Endothelial cell of umbilical vein (primary cell): ENCODE results near the gene TOP1. TPM values are rescaled to one million over a fixed set of nuclear protein-coding genes. Genes with fewer than 3 reads are reported as not detected.
A peak's percentile ranks its signal among the peaks of the same experiment; 100 is the strongest.
"Not testable (repeated sequence)": the region's sequence is repeated elsewhere in the genome, so short reads cannot be mapped to it uniquely, and the experiment has no call there.

Experiments used
- BruUV-seq: library from RNA; stranded (reverse); fragments of 400-500 nt; replicated peaks from 2 replicates; lab custom pipeline; 2021; lab: Mats Ljungman, UMichigan
- CTCF ChIA-PET: fragments of 300-600, 350-600 bp; sonication (Branson Sonifier 250); formaldehyde crosslinking; loops from one replicate; lab custom pipeline; 2021; ENCODE audit warnings: antibody characterized with exemption, inconsistent platforms; lab: Charles Lee
- POLR2A ChIA-PET: fragments of 300-600, 350-600 bp; sonication (Branson Sonifier 250); formaldehyde crosslinking; loops from one replicate; lab custom pipeline; 2021; ENCODE audit warnings: antibody characterized with exemption, inconsistent platforms; lab: Charles Lee
- DNase-seq: peaks from one replicate; pipeline ENCODE4 v3.0.0-alpha.2; 2011; ENCODE audit warnings: low read depth, low spot score
- FAIRE-seq: peaks from 2 replicates; lab custom pipeline; 2011; peaks lifted over from hg19 to GRCh38; lab: Jason Lieb, UNC
- H2AFZ ChIP-seq: 2 replicates; pipeline ENCODE4 v1.6.0; 2012; ENCODE audit warnings: low read depth, low read length, control low read depth, inconsistent platforms
- H3K27ac ChIP-seq: 2 replicates; pipeline ENCODE4 v1.5.1; 2011; ENCODE audit warnings: low read depth, mild to moderate bottlenecking, control low read depth, low read length, moderate library complexity; ENCODE audit not compliant: insufficient read depth
- H3K27me3 ChIP-seq, 2 experiments: 2 replicates each; pipeline versions ENCODE4 v1.6.0 to v1.6.1; 2011; ENCODE audit warnings: low read length in 2 of 2, mixed read lengths in 1 of 2; ENCODE audit not compliant: control insufficient read depth in 2 of 2, insufficient read depth in 2 of 2
- H3K36me3 ChIP-seq, 2 experiments: 2 replicates in 1 of 2; 3 replicates in 1 of 2; pipeline ENCODE4 v1.5.1; 2011; ENCODE audit warnings: low read length in 2 of 2, mild to moderate bottlenecking in 1 of 2, moderate library complexity in 1 of 2; ENCODE audit not compliant: control insufficient read depth in 2 of 2, insufficient read depth in 2 of 2; ENCODE audit errors: extremely low read depth in 1 of 2
- H3K4me1 ChIP-seq: 3 replicates; pipeline ENCODE4 v1.5.1; 2011; ENCODE audit warnings: mild to moderate bottlenecking, low read length; ENCODE audit not compliant: control insufficient read depth, insufficient read depth; ENCODE audit errors: extremely low read depth
- H3K4me2 ChIP-seq: 2 replicates; pipeline ENCODE4 v1.6.1; 2011; ENCODE audit warnings: low read length, control low read depth, mixed read lengths; ENCODE audit not compliant: insufficient read depth
- H3K4me3 ChIP-seq, 3 experiments: fragments of 200-600 bp in 1 of 3; sonication (generic), shearing (Covaris generic) in 1 of 3; replicated peaks in 1 of 3; 2 replicates each; pipeline ENCODE4 v1.5.1; 2011 to 2016; ENCODE audit warnings: control low read depth in 3 of 3, low read length in 3 of 3, mild to moderate bottlenecking in 2 of 3, inconsistent platforms in 1 of 3, low read depth in 1 of 3, moderate library complexity in 1 of 3; ENCODE audit not compliant: insufficient read depth in 1 of 3
- H3K79me2 ChIP-seq: 2 replicates; pipeline ENCODE4 v1.6.0; 2012; ENCODE audit warnings: low read length, inconsistent platforms; ENCODE audit not compliant: control insufficient read depth, insufficient read depth
- H3K9ac ChIP-seq: replicated peaks from 2 replicates; pipeline ENCODE3; 2011; ENCODE audit warnings: low read length, control low read depth; ENCODE audit not compliant: insufficient read depth; ENCODE audit errors: extremely low read depth
- H3K9me1 ChIP-seq: replicated peaks from 3 replicates; pipeline ENCODE4 v1.6.0; 2011; ENCODE audit warnings: mild to moderate bottlenecking, low read length; ENCODE audit not compliant: control insufficient read depth, insufficient read depth; ENCODE audit errors: extremely low read depth
- H3K9me3 ChIP-seq: replicated peaks from 2 replicates; pipeline ENCODE4 v1.5.1; 2012; ENCODE audit warnings: low read length, inconsistent platforms; ENCODE audit not compliant: control insufficient read depth, insufficient read depth
- H4K20me1 ChIP-seq: replicated peaks from 2 replicates; pipeline ENCODE3; 2011; ENCODE audit warnings: mild to moderate bottlenecking, low read length; ENCODE audit not compliant: control insufficient read depth, insufficient read depth; ENCODE audit errors: extremely low read depth
- CTCF ChIP-seq, 2 donors: IDR thresholded peaks; 1 replicate in 1 of 2; 2 replicates in 1 of 2; pipeline ENCODE4 v1.5.1; 2011; ENCODE audit warnings: low read length in 2 of 2, mild to moderate bottlenecking in 2 of 2, moderate library complexity in 2 of 2, control low read depth in 1 of 2, inconsistent platforms in 1 of 2, low read depth in 1 of 2; ENCODE audit not compliant: insufficient read depth in 1 of 2; ENCODE audit errors: extremely low read depth in 1 of 2
- EZH2 ChIP-seq: IDR thresholded peaks from 2 replicates; pipeline ENCODE4 v1.6.1; 2012; ENCODE audit warnings: borderline replicate concordance, low read depth, mild to moderate bottlenecking, moderate library complexity, low read length, inconsistent platforms; ENCODE audit not compliant: severe bottlenecking
- FOS ChIP-seq: IDR thresholded peaks from 2 replicates; pipeline ENCODE4 v1.6.1; 2011; ENCODE audit warnings: mild to moderate bottlenecking, low read length, moderate library complexity, borderline replicate concordance; ENCODE audit not compliant: insufficient read depth
- GATA2 ChIP-seq: IDR thresholded peaks from 2 replicates; pipeline ENCODE4 v1.7.0; 2011; ENCODE audit warnings: low read depth, mild to moderate bottlenecking, moderate library complexity, mixed read lengths, low read length; ENCODE audit not compliant: insufficient read length, insufficient read depth
- JUN ChIP-seq: IDR thresholded peaks from 2 replicates; pipeline ENCODE4 v1.6.1; 2011; ENCODE audit warnings: borderline replicate concordance, low read depth; ENCODE audit not compliant: insufficient read length, insufficient read depth
- MAX ChIP-seq: IDR thresholded peaks from 2 replicates; pipeline ENCODE4 v1.6.1; 2011; ENCODE audit not compliant: insufficient read depth, insufficient read length
- MYC ChIP-seq: IDR thresholded peaks from one replicate; pipeline ENCODE4 v1.6.1; 2011; ENCODE audit warnings: mild to moderate bottlenecking, low read depth, low read length
- POLR2A ChIP-seq: IDR thresholded peaks from 2 replicates; pipeline ENCODE4 v1.6.1; 2012; ENCODE audit warnings: low read depth, mild to moderate bottlenecking, control low read depth, low read length
- POLR2AphosphoS5 ChIP-seq: IDR thresholded peaks from 2 replicates; pipeline ENCODE4 v1.6.1; 2012; ENCODE audit warnings: low read depth, mild to moderate bottlenecking, control low read depth, low read length, moderate library complexity; ENCODE audit not compliant: insufficient read depth
- dilution Hi-C: fragments of 300-500 bp; cut with MboI; formaldehyde crosslinking; loops from one replicate; pipeline ENCODE4 v1.15.0; 2019; ENCODE audit warnings: low sequenced_read_pairs; ENCODE audit not compliant: extremely low pct_ligation_motif_present
- intact Hi-C: fragments of 100-400 bp; cut with micrococcal nuclease; formaldehyde crosslinking; loops from one replicate; pipeline ENCODE4 v1.10.0; 2022
- polyA plus RNA-seq, 4 experiments: library from polyadenylated mRNA; depleted of rRNA in 3 of 4; stranded (reverse) in 3 of 4; unstranded in 1 of 4; fragments of >200 nt; gene quantifications; 2 replicates each; pipeline versions ENCODE4 v1.2.1 to v1.2.3, GENCODE V29; 2011 to 2012; ENCODE audit warnings: missing spikeins in 1 of 4
- total RNA-seq: library from RNA; stranded (reverse); gene quantifications from 2 replicates; pipeline ENCODE4 v1.2.3, GENCODE V29; 2021

TOP1 gene
- total and polyA plus RNA-seq, 2 donors (not counting 3 experiments of a cell fraction or from before 2014, with no cell fraction given) = 7.0 to 77.4 TPM

DNA sequence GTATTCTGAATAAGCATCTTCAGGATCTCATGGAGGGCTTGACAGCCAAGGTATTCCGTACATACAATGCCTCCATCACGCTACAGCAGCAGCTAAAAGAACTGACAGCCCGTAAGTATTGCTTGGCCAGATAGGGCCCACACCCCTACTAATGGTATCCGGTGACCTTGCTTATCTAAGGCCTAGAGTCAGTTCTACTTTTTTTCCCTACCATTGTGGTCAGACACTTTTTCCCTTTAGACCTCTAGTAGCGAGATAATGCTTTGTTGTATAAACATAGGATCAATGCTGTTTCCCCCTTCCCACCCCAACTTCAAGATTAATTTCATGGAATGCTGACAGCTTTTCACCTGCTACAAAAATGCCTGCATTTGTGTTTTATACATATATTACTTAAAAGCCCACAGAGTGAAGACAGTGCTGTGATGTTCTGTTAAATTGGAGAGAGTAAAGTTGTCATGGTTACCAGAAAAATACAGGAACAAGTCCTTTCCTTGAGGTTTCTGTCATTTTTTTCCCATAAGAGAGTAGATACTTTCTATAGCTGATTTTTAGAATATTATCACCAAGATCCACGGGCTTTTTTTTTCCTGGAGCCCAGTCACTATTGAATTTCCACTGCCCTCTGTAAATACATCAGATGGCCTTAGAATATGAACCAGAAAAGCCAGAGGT, 87.8 kb downstream of the TOP1 start:
- ChIA-PET POLR2A (no interaction called here), CTCF (interaction anchor here (1.0 kb wide), 1 partner anchor 126 kb away, joined by 3 read pairs; no protein-coding TSS in a partner anchor)
- Histone ChIP-seq H3K4me2 (no peak overlapping the region), H3K4me1 (no peaks in the 10 kb centered on the region), H3K4me3 (no peak overlapping the region), H2AFZ (no peak overlapping the region), H3K36me3 (peaks cover 40% of the 10 kb centered on the region in 2 experiments), H3K27me3 (no peaks in the 10 kb centered on the region), H3K79me2 (no peaks in the 10 kb centered on the region), H4K20me1 (no peaks in the 10 kb centered on the region), H3K9me1 (no peaks in the 10 kb centered on the region), H3K9ac (no peak overlapping the region), H3K27ac (no peak overlapping the region), H3K9me3 (no peaks in the 10 kb centered on the region)
- TF ChIP-seq MAX (no peak), MYC (no peak), CTCF (IDR thresholded peaks at IDR 0.05; ENCODE audit: extremely low read depth in 1 of 2, insufficient read depth in 1 of 2, low read depth in 1 of 2, low read length in 2 of 2) (no peak), FOS (no peak), POLR2A (no peak), JUN (no peak), POLR2AphosphoS5 (no peak), EZH2 (no peak), GATA2 (no peak)
- FAIRE-seq (peak; percentile 18), DNase-seq (no peak)
- dilution Hi-C loops (no loop called here), intact Hi-C loops (loop anchor here (1.0 kb wide), 1 partner anchor 9 kb away; no protein-coding TSS in a partner anchor)
- BruUV-seq = no TSS peak

GRCh38 chr20:41118159-41118558, 89.5 kb downstream of the TOP1 start:
- H3K27ac ChIP-seq, H3K27me3 ChIP-seq, H3K4me2 ChIP-seq, H3K79me2 ChIP-seq, H4K20me1 ChIP-seq, H3K9ac ChIP-seq, H3K9me3 ChIP-seq, POLR2A ChIA-PET, intact Hi-C loops, H3K4me1 ChIP-seq, H2AFZ ChIP-seq, H3K4me3 ChIP-seq, dilution Hi-C loops, BruUV-seq, FAIRE-seq, H3K9me1 ChIP-seq, DNase-seq: not testable (repeated sequence)
- CTCF ChIA-PET = interaction anchor here (0.9 to 1.5 kb wide), 4 partner anchors 24 to 222 kb away, joined by 4 to 7 read pairs (median 5); partner anchors contain the start of gene LPIN3
- H3K36me3 ChIP-seq = peaks cover 42 to 44% of the 10 kb centered on the region in 2 experiments
